ENCODE data around the gene MIGA2. TPM values are rescaled to one million over a fixed set of nuclear protein-coding genes. Genes with fewer than 3 reads are reported as not detected.

The MIGA2 gene
- total and polyA plus RNA-seq, 2 of the 4 experiments (the other 2 are of a cell fraction) = 12.5 to 25.3 TPM

- Histone ChIP-seq H2BK15ac (ENCODE audit: low read depth, low read length) (no peak overlapping the region), H3K9me1 (ENCODE audit: insufficient read depth, low read length) (no peaks in the 10 kb centered on the region), H3K4me3 (ENCODE audit: insufficient read depth, low read depth, low read length) (no peak overlapping the region), H3K27me3 (ENCODE audit: control insufficient read depth, insufficient read depth, low read length) (no peaks in the 10 kb centered on the region), H3K27ac (ENCODE audit: insufficient read depth, low read length) (no peak overlapping the region), H2AFZ (replicated peaks; ENCODE audit: low read length, poor library complexity) (peak overlapping the region; percentile 40), H3K14ac (replicated peaks; ENCODE audit: low read depth, low read length) (no peak overlapping the region), H2AK9ac (replicated peaks; ENCODE audit: low read depth, low read length, poor library complexity) (peak overlapping the region; percentile 68), H3K4ac (ENCODE audit: low read depth, low read length) (no peak overlapping the region), H3K9me3 (ENCODE audit: control insufficient read depth, insufficient read depth, low read length) (no peaks in the 10 kb centered on the region), H3K4me2 (ENCODE audit: low read depth, low read length) (no peak overlapping the region), H2BK20ac (ENCODE audit: low read depth, low read length) (no peak overlapping the region), H3K23ac (ENCODE audit: low read depth, low read length) (no peak overlapping the region), H2BK120ac (ENCODE audit: low read depth, low read length) (no peak overlapping the region), H3K9ac (ENCODE audit: low read depth, low read length) (no peak overlapping the region), H2AK5ac (ENCODE audit: low read depth, low read length) (no peak overlapping the region), H3K36me3 (ENCODE audit: control insufficient read depth, insufficient read depth, low read length) (peaks cover 55% of the 10 kb centered on the region), H3K18ac (ENCODE audit: low read depth, low read length) (no peak overlapping the region), H4K8ac (ENCODE audit: low read depth in 2 of 2, low read length in 2 of 2) (no peak overlapping the region), H3K4me1 (ENCODE audit: control insufficient read depth, insufficient read depth, low read length) (no peaks in the 10 kb centered on the region), H3K79me1 (ENCODE audit: low read depth in 1 of 2, low read length in 2 of 2) (no peaks in the 10 kb centered on the region), H2BK5ac (ENCODE audit: low read depth, low read length, poor library complexity, severe bottlenecking) (no peak overlapping the region), H3K56ac (ENCODE audit: extremely low read depth, insufficient read depth, low read length) (no peak overlapping the region), H4K91ac (ENCODE audit: insufficient read depth, low read depth, low read length) (no peak overlapping the region), H4K20me1 (ENCODE audit: insufficient read depth, low read length) (peaks cover 4% of the 10 kb centered on the region), H4K5ac (ENCODE audit: low read depth, low read length) (no peak overlapping the region)
- dilution Hi-C loops (cut with HindIII; ENCODE audit: low sequenced_read_pairs, unreplicated experiment) (no loop called here), in situ Hi-C loops (cut with MboI; ENCODE audit: low sequenced_read_pairs) (no loop called here), intact Hi-C loops (cut with micrococcal nuclease) (loop anchor here (1.0 to 2.0 kb wide), 2 partner anchors 22 to 604 kb away; partner anchors contain the start of gene SH3GLB2)
- TF ChIP-seq RAD21 (IDR thresholded peaks at IDR 0.05; ENCODE audit: low read length) (peak; percentile 58), CTCF (conservative IDR thresholded peaks at IDR 0.05; ENCODE audit: low read depth, low read length) (peak; percentile 97), SMC3 (IDR thresholded peaks at IDR 0.05; ENCODE audit: low read depth, low read length) (peak; percentile 72), FOS (IDR thresholded peaks at IDR 0.05; ENCODE audit: low read depth, low read length) (no peak)
- WGBS, 2 experiments (ENCODE audit: extremely low coverage in 2 of 2, insufficient read length in 1 of 2) = 96% methylated on average over 7 of the region's 21 CpGs; no CpG with 5 or more reads in 1 of the 2 experiments
- CTCF ChIA-PET = interaction anchor here (0.7 to 1.0 kb wide), 4 partner anchors 10 to 22 kb away, joined by 3 to 4 read pairs (median 3); no protein-coding TSS in a partner anchor
- ATAC-seq (ENCODE audit: low read depth) (peak; percentile 95), DNase-seq (peak; percentile 65)
- POLR2A ChIA-PET (ENCODE audit: unreplicated experiment) = no interaction called here
- BruUV-seq (replicated peaks) = TSS peak; percentile 97
These were observed 29.9 kb upstream of the MIGA2 start for GRCh38 chr9:129006328-129007034.

Data from IMR-90 (cell line).